GM12864 (cell line): ENCODE results near the gene CLK2.
"Not testable (repeated sequence)": the region's sequence is repeated elsewhere in the genome, so short reads cannot be mapped to it uniquely, and the experiment has no call there.

Experiments
- DNase-seq: peaks from one replicate; pipeline ENCODE4 v3.0.0-alpha.2; 2011; ENCODE audit warnings: low read depth
- H3K4me3 ChIP-seq: 2 replicates; pipeline ENCODE4 v1.5.1; 2011; ENCODE audit warnings: mild to moderate bottlenecking, low read depth, low read length, control low read depth
- CTCF ChIP-seq: IDR thresholded peaks from 2 replicates; pipeline ENCODE4 v1.5.1; 2011; ENCODE audit warnings: low read depth, mild to moderate bottlenecking, moderate library complexity, low read length, control low read depth, inconsistent platforms; ENCODE audit errors: missing control alignments

The CLK2 gene

GRCh38 chr1:155227261-155228095 is 45.8 kb downstream of the CLK2 start:
- TF ChIP-seq CTCF, result no peak
- peak overlapping the region; percentile 87 for H3K4me3 ChIP-seq
- peak; percentile 98 for DNase-seq

GRCh38 chr1:155226910-155227260 is 46.4 kb downstream of the CLK2 start:
- H3K4me3 ChIP-seq, result peak overlapping the region; percentile 87
- no peak for DNase-seq
- TF ChIP-seq CTCF, result no peak

- TF ChIP-seq CTCF, result peak; percentile 67
- H3K4me3 ChIP-seq, result peak overlapping the region; percentile 87
- no peak for DNase-seq
Observed at GRCh38 chr1:155226188-155226909, 47.0 kb downstream of the CLK2 start.

- not testable (repeated sequence) for DNase-seq
- peak overlapping the region; percentile 87 for H3K4me3 ChIP-seq
Observed at GRCh38 chr1:155225404-155225759, 47.9 kb downstream of the CLK2 start.

- no peak for TF ChIP-seq CTCF
- no peak for DNase-seq
- no peak overlapping the region for H3K4me3 ChIP-seq
Observed at GRCh38 chr1:155223047-155223446, 50.3 kb downstream of the CLK2 start.

- DNase-seq, H3K4me3 ChIP-seq: not testable (repeated sequence)
Observed at GRCh38 chr1:155220211-155220965, 52.9 kb downstream of the CLK2 start.

GRCh38 chr1:155219592-155220031 is 53.7 kb downstream of the CLK2 start:
- H3K4me3 ChIP-seq, result no peak overlapping the region
- no peak for DNase-seq
- no peak for TF ChIP-seq CTCF
